GM12874 (cell line): ENCODE data around the gene SPDYC.

Experiments
- CTCF ChIP-seq: IDR thresholded peaks from 2 replicates; pipeline ENCODE4 v1.5.1; 2011; ENCODE audit warnings: low read depth, mild to moderate bottlenecking, control low read depth, low read length, moderate library complexity; ENCODE audit not compliant: insufficient read depth

SPDYC gene

DNA sequence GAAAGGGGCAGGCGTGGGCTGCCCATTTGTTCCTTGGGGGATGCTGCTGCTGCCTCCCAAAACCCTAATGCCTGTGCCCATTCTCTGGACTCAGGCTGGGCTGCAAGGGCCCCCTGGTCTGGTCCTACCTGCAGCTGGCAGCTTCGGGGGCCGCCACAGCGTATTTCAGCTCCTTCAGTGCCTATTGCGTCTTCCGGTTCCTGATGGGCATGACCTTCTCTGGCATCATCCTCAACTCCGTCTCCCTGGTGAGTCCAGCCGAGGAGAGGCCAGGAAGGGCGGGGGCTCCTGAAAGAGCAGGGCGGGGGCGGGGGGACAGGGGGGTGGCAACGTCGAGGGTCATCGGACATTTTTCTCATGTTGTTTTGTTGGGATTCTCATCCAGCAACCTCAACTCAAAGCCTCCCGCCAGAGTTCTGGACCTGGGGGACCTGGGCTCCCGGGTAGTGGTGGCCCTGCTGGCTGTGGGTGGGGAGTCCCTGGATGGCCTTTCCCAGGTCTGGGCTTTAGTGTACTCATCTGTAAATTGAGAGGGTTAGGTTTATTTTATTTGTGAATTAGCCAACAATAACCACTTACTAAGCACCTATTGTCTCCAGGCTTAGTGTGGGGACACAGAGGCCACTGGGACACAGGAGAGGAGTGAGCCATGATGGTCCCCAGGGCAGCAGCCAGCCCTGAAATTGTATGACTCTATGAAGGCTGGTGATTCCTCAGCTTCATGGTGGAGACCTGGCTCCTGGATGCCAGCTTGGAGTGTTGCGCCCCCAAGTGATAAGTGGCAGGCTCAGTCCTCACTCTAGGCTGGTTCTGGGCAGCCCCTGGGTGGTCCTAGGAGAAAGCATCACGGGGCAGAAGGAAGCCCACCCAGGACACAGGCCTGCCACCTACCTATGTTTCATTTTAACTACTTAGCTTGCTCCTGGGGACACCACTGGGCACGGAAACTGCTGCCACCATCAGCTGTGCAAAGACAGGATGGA, 47.7 kb downstream of the SPDYC start:
- TF ChIP-seq CTCF: no peak

- no peak for TF ChIP-seq CTCF
These were observed 48.4 kb downstream of the SPDYC start for GRCh38 chr11:65218446-65218845.

DNA sequence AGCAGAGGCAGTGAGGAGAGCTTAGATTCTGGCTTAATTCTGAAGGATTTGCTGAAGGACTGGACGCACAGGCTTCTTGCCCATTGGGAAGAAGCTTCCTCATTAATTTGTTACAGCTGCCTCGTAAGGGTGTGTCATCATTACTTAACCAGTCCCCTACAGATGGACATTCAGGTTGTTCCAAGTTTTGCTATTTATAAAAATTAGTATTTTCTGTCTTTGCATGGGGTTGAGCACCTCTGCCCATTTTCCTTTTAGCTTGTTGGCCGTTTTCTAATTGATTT, 49.8 kb downstream of the SPDYC start:
- TF ChIP-seq CTCF: no peak

GRCh38 chr11:65221026-65221425, 51.0 kb downstream of the SPDYC start:
- TF ChIP-seq CTCF: no peak
